Large intestine (tissue), 3 donors: ENCODE data around the gene FLT1. TPM values are rescaled to one million over a fixed set of nuclear protein-coding genes. Genes with fewer than 3 reads are reported as not detected.

Experiments
- DNase-seq, 2 donors: peaks; one replicate each; pipeline versions ENCODE4 v3.0.0 to v3.0.0-alpha.2; 2013
- H3K27ac ChIP-seq: one replicate; pipeline ENCODE4 v1.5.1; 2013; ENCODE audit warnings: low read length
- H3K27me3 ChIP-seq: 2 replicates; pipeline ENCODE4 v1.6.1; 2013; ENCODE audit warnings: low read length; ENCODE audit not compliant: control insufficient read depth, insufficient read depth
- H3K36me3 ChIP-seq: 2 replicates; pipeline ENCODE4 v1.6.1; 2013; ENCODE audit warnings: low read length; ENCODE audit not compliant: control insufficient read depth, insufficient read depth
- H3K4me1 ChIP-seq: one replicate; pipeline ENCODE4 v1.6.1; 2013; ENCODE audit warnings: low read length; ENCODE audit not compliant: control insufficient read depth, insufficient read depth
- H3K4me3 ChIP-seq: one replicate; pipeline ENCODE4 v1.5.1; 2013; ENCODE audit warnings: low read length
- H3K9me3 ChIP-seq: one replicate; pipeline ENCODE4 v1.6.1; 2013; ENCODE audit warnings: mild to moderate bottlenecking, low read depth, low read length, moderate library complexity; ENCODE audit not compliant: control insufficient read depth
- WGBS: methylation state at CpG from one replicate; pipeline ENCODE4 v1.1.5; 2013; ENCODE audit warnings: low lambda C conversion rate; ENCODE audit not compliant: insufficient coverage; 5-methylcytosine and 5-hydroxymethylcytosine counted together
- polyA plus RNA-seq: library from polyadenylated mRNA; unstranded; fragments of 120-200 nt; gene quantifications from one replicate; pipeline ENCODE4 v1.2.1, GENCODE V29; 2013

FLT1 gene
- polyA plus RNA-seq, 1 donor = 6.9 TPM

DNA sequence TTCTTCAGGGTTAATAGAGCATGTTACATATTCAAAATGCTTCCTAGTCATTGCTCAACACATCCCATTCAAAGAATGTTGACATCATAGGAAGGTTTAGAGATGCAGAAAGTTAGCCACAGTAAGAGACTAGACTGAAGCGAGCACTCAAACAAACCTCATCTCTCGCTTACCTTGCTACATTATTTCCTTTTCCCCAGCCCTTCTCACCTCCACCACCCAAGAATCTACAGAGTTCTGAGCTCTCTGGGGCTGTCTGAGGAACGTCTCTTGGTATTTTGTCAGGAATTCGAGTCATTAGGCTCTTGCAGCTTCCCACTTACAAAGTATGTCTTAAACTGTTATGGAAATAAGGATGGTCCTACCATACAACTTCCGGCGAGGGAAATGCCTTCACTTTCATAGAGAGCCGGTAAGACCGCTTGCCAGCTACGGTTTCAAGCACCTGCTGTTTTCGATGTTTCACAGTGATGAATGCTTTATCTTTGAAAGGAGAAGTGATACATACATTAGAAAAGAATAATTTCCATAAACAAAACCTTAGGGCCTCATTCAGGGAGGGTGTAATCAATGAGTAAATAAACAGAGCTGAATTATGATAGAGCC, 65.1 kb downstream of the FLT1 start:
- WGBS = no CpG with 5 or more reads among the region's 10 CpGs
- no peak overlapping the region for H3K27ac ChIP-seq
- peaks cover 6% of the 10 kb centered on the region for H3K27me3 ChIP-seq

GRCh38 chr13:28429096-28429495, 65.8 kb downstream of the FLT1 start:
- 100% methylated on average over 1 of the region's 2 CpGs for WGBS
- no peaks in the 10 kb centered on the region for H3K36me3 ChIP-seq
- peaks cover 6% of the 10 kb centered on the region for H3K27me3 ChIP-seq

More for the DNA sequence above, 65.1 kb downstream of the FLT1 start:
- H3K4me1 ChIP-seq = no peaks in the 10 kb centered on the region
- H3K36me3 ChIP-seq = no peaks in the 10 kb centered on the region
- H3K4me3 ChIP-seq = no peak overlapping the region
- no peaks in the 10 kb centered on the region for H3K9me3 ChIP-seq
- no peak for DNase-seq

DNA sequence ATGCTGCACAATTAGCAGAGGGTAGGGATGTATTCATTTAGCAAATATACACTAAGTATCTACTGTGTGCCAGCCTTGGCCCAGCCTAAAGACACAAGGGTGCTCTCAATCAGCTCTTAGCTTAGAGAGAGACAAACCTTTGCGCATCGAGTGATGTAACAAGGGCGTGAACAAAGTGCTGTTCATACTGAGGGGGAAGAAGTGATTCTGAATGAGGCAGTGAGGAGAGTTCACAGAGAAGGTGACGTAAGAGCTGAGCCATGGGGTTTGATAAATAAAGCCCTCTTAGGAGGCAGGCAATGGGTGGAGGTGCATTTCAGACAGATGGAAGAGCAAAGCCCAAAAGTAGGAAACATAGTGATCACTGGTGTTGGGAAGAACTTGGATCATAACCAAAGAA, 68.5 kb downstream of the FLT1 start:
- Histone ChIP-seq H3K36me3 (no peaks in the 10 kb centered on the region), H3K27me3 (peaks cover 6% of the 10 kb centered on the region), H3K9me3 (no peaks in the 10 kb centered on the region), H3K4me3 (no peak overlapping the region), H3K27ac (no peak overlapping the region), H3K4me1 (no peaks in the 10 kb centered on the region)
- no peak for DNase-seq
- 93% methylated on average over 2 of the region's 4 CpGs for WGBS

More at GRCh38 chr13:28429096-28429495, 65.8 kb downstream of the FLT1 start:
- DNase-seq = no peak
- Histone ChIP-seq H3K4me3 (no peak overlapping the region), H3K9me3 (no peaks in the 10 kb centered on the region), H3K4me1 (no peaks in the 10 kb centered on the region), H3K27ac (no peak overlapping the region)

DNA sequence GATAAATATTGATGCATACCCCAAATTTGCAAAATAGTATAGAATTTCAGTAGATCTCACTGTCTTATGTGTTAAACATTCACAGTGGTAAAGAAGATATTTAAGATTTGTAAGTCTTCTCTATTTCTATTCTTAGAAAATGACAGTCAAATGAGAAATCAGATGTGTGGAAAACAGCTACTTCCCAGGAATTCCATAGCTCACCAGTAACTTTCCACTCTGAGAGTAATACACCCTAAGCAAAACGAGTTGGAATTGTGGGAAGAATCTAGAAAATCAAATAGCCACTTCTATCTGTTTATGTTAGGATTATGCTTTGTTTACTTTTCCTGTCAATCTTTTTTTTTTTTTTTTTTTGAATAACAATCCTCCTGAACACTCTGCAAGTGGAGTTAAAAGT, 69.1 kb downstream of the FLT1 start:
- H3K4me1 ChIP-seq = no peaks in the 10 kb centered on the region
- no peak overlapping the region for H3K27ac ChIP-seq
- H3K36me3 ChIP-seq = no peaks in the 10 kb centered on the region
- no peak for DNase-seq
- peaks cover 6% of the 10 kb centered on the region for H3K27me3 ChIP-seq
- no peak overlapping the region for H3K4me3 ChIP-seq
- WGBS = no CpG with 5 or more reads among the region's 1 CpG
- no peaks in the 10 kb centered on the region for H3K9me3 ChIP-seq

- H3K27me3 ChIP-seq = peaks cover 2% of the 10 kb centered on the region
- no peak overlapping the region for H3K4me3 ChIP-seq
- H3K4me1 ChIP-seq = no peaks in the 10 kb centered on the region
- WGBS = 100% methylated on average over 3 of the region's 4 CpGs
- no peaks in the 10 kb centered on the region for H3K36me3 ChIP-seq
- H3K27ac ChIP-seq = no peak overlapping the region
- DNase-seq = no peak
- no peaks in the 10 kb centered on the region for H3K9me3 ChIP-seq
These were observed 70.4 kb downstream of the FLT1 start for GRCh38 chr13:28424541-28424940.

GRCh38 chr13:28423010-28423409, 71.9 kb downstream of the FLT1 start:
- Histone ChIP-seq H3K27me3 (peaks cover 2% of the 10 kb centered on the region), H3K4me1 (no peaks in the 10 kb centered on the region), H3K4me3 (no peak overlapping the region), H3K27ac (no peak overlapping the region), H3K9me3 (no peaks in the 10 kb centered on the region), H3K36me3 (no peaks in the 10 kb centered on the region)
- DNase-seq = no peak
- WGBS = 0% methylated on average over 1 of the region's 5 CpGs

DNA sequence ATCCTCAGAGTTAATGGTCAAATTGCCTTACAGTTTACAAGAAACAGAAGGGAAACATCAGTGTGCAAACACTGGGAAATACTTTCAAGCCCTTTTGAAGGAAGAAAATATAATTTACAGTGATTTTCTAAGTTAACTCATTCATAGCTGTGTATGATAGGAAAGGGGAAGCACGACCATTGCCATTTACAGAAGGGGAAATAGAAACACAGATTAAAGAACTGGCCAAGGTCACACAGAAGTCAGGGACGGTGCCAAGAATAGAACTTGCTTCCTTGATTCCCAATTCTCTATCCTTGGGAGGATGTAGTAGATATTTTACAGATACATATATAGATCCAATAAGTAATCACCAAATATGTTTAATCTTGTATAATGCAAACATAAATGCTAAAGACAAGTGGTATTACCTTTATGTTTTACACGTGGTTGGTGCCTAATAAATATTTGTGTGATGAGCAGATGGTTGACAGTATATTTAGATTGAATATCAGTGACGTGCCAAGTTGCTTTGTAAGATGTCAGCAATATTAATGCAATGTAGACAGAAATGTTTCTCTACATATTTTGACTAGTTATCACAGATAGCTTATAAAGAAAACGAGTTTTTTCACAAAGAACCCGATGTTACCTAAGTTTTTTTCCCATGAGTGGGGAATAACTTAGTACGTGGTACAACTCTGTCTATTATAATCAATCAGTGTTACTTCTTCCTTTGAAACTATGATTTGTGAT, 73.1 kb downstream of the FLT1 start:
- WGBS = 80% methylated on average over 3 of the region's 7 CpGs

GRCh38 chr13:28420704-28421103, 74.2 kb downstream of the FLT1 start:
- Histone ChIP-seq H3K9me3 (no peaks in the 10 kb centered on the region), H3K36me3 (no peaks in the 10 kb centered on the region), H3K27ac (no peak overlapping the region), H3K27me3 (no peaks in the 10 kb centered on the region), H3K4me1 (no peaks in the 10 kb centered on the region), H3K4me3 (no peak overlapping the region)
- WGBS = no CpG with 5 or more reads among the region's 4 CpGs
- DNase-seq = no peak

More for the DNA sequence above, 73.1 kb downstream of the FLT1 start:
- H3K36me3 ChIP-seq = no peaks in the 10 kb centered on the region
- no peak overlapping the region for H3K27ac ChIP-seq
- H3K4me1 ChIP-seq = no peaks in the 10 kb centered on the region
- H3K9me3 ChIP-seq = no peaks in the 10 kb centered on the region
- peaks cover 2% of the 10 kb centered on the region for H3K27me3 ChIP-seq
- no peak overlapping the region for H3K4me3 ChIP-seq
- DNase-seq = no peak

GRCh38 chr13:28415994-28416421, 78.9 kb downstream of the FLT1 start:
- Histone ChIP-seq H3K27me3 (no peaks in the 10 kb centered on the region), H3K27ac (no peak overlapping the region)

DNA sequence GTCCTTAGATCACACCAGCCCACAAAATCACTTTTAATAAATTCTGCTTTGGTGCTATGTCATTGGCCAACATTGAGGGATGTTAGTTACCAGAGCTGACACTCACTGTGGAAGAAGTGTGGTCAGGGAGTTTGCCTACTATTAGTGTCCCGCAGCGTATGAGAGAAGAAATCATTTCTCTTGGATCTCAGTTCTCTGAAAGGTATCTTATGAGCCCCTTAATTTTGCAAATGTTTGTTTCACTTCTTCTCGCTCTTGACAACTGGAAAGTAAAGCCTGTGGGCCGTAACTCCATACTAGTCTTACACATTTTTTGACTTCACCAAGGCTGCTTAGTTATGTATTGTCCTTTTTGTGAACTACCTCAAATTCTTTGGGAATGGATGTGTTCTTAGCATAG, 80.9 kb downstream of the FLT1 start:
- DNase-seq = no peak
- Histone ChIP-seq H3K4me3 (no peak overlapping the region), H3K36me3 (no peaks in the 10 kb centered on the region), H3K4me1 (peaks cover 1% of the 10 kb centered on the region), H3K9me3 (no peaks in the 10 kb centered on the region), H3K27ac (no peak overlapping the region), H3K27me3 (no peaks in the 10 kb centered on the region)
- WGBS = no CpG with 5 or more reads among the region's 4 CpGs

More at GRCh38 chr13:28415994-28416421, 78.9 kb downstream of the FLT1 start:
- no peaks in the 10 kb centered on the region for H3K36me3 ChIP-seq
- no peak for DNase-seq
- H3K4me3 ChIP-seq = no peak overlapping the region
- no CpG with 5 or more reads among the region's 3 CpGs for WGBS
- H3K9me3 ChIP-seq = no peaks in the 10 kb centered on the region
- no peaks in the 10 kb centered on the region for H3K4me1 ChIP-seq
